ENCODE measurements around the gene NME7.

DNA sequence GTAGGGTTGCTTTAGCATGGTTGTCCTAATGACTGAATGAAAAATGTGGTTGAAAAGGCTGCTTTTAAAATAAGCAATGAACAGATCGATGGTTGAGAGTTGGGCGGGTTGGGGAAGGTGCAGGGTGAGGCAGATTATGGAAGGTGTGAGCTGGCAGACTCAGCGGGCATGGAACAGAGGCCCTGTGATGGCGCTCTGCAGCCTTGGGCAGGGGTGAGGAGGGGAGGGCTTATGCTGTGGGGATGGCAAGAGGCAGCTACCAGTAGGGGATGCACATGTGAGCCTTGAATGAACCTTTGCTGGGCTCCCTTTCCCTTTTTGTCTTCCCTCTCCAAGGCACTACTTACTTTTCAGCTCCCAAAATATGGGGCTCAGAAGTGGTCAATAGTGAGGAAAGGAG lies 230.2 kb downstream of the NME7 start:
- no peak for TF ChIP-seq EZH2 (IDR thresholded peaks at IDR 0.05; ENCODE audit: borderline replicate concordance, low read depth, low read length, poor library complexity, severe bottlenecking)
- TF ChIP-seq, protein P1, sequence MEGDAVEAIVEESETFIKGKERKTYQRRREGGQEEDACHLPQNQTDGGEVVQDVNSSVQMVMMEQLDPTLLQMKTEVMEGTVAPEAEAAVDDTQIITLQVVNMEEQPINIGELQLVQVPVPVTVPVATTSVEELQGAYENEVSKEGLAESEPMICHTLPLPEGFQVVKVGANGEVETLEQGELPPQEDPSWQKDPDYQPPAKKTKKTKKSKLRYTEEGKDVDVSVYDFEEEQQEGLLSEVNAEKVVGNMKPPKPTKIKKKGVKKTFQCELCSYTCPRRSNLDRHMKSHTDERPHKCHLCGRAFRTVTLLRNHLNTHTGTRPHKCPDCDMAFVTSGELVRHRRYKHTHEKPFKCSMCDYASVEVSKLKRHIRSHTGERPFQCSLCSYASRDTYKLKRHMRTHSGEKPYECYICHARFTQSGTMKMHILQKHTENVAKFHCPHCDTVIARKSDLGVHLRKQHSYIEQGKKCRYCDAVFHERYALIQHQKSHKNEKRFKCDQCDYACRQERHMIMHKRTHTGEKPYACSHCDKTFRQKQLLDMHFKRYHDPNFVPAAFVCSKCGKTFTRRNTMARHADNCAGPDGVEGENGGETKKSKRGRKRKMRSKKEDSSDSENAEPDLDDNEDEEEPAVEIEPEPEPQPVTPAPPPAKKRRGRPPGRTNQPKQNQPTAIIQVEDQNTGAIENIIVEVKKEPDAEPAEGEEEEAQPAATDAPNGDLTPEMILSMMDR (conservative IDR thresholded peaks at IDR 0.05; ENCODE audit: low read depth, low read length), result no peak

All from A673 (cell line).